RPMI7951 (cell line): ENCODE results near the gene TANGO2. TPM values are rescaled to one million over a fixed set of nuclear protein-coding genes. Genes with fewer than 3 reads are reported as not detected.

Experiments
- DNase-seq: peaks from one replicate; pipeline ENCODE4 v3.0.0-alpha.2; 2012; ENCODE audit warnings: low read depth
- total RNA-seq: library from RNA; depleted of rRNA; stranded (reverse); fragments of >200 nt; shearing (Covaris generic); gene quantifications from 2 replicates; pipeline ENCODE4 v1.2.3, GENCODE V29; 2014

Gene TANGO2
- total RNA-seq, 1 experiment from 2014 or later, result 14.9 TPM

- DNase-seq, result no peak
These were observed 8.7 kb upstream of the TANGO2 start for GRCh38 chr22:20011993-20012740.

- no peak for DNase-seq
These were observed 8.1 kb upstream of the TANGO2 start for GRCh38 chr22:20012741-20013331.

- DNase-seq, result peak; percentile 19
These were observed 7.5 kb upstream of the TANGO2 start for GRCh38 chr22:20013382-20013871.

GRCh38 chr22:20014526-20015186 is 6.3 kb upstream of the TANGO2 start:
- DNase-seq, result no peak

- DNase-seq, result no peak
These were observed 5.7 kb upstream of the TANGO2 start for GRCh38 chr22:20015187-20015625.

GRCh38 chr22:20015971-20016733 is 4.8 kb upstream of the TANGO2 start:
- peak; percentile 15 for DNase-seq

GRCh38 chr22:20016734-20017621 is 3.9 kb upstream of the TANGO2 start, which contains the start of gene ARVCF:
ARVCF (minus strand) TSS chr22:20016823; CDS start chr22:19990794, 26,029 bp downstream.
- peak; percentile 82 for DNase-seq

- DNase-seq, result no peak
These were observed 3.3 kb upstream of the TANGO2 start for GRCh38 chr22:20017622-20017958.

GRCh38 chr22:20018001-20018400 is 2.9 kb upstream of the TANGO2 start:
- no peak for DNase-seq

- no peak for DNase-seq
These were observed 1.0 kb upstream of the TANGO2 start for GRCh38 chr22:20019661-20020532.

- peak; percentile 70 for DNase-seq
These were observed 579 bp downstream of the TANGO2 start for GRCh38 chr22:20021196-20022181.

- DNase-seq, result no peak
These were observed 1.5 kb downstream of the TANGO2 start for GRCh38 chr22:20022231-20022977.

GRCh38 chr22:20022978-20023613 is 2.2 kb downstream of the TANGO2 start:
- no peak for DNase-seq

GRCh38 chr22:20024225-20024624 is 3.3 kb downstream of the TANGO2 start:
- DNase-seq, result no peak

GRCh38 chr22:20024650-20025397 is 3.9 kb downstream of the TANGO2 start:
- no peak for DNase-seq

GRCh38 chr22:20025401-20026203 is 4.7 kb downstream of the TANGO2 start:
- DNase-seq, result no peak
